ENCODE results near the gene CDH26. TPM values are rescaled to one million over a fixed set of nuclear protein-coding genes. Genes with fewer than 3 reads are reported as not detected.

The CDH26 gene
- total RNA-seq, 1 experiment from 2014 or later, result 1.2 TPM

GRCh38 chr20:59999502-59999901 is 41.3 kb downstream of the CDH26 start:
- no peaks in the 10 kb centered on the region for H3K27me3 Mint-ChIP-seq (ENCODE audit: insufficient read depth, unreplicated experiment)
- no peaks in the 10 kb centered on the region for H3K36me3 Mint-ChIP-seq (ENCODE audit: insufficient read depth, unreplicated experiment)
- BruUV-seq (replicated peaks), result no TSS peak
- H3K4me3 Mint-ChIP-seq (ENCODE audit: unreplicated experiment), result no peak overlapping the region
- H3K9me3 Mint-ChIP-seq (ENCODE audit: unreplicated experiment), result no peaks in the 10 kb centered on the region
- ChIA-PET POLR2A (no interaction called here), CTCF (interaction anchor here (2.3 kb wide), 1 partner anchor 51 kb away, joined by 5 read pairs; no protein-coding TSS in a partner anchor)
- no peak overlapping the region for H3K4me3 ChIP-seq (ENCODE audit: low read depth, low read length)
- no peaks in the 10 kb centered on the region for H3K27me3 ChIP-seq (replicated peaks; ENCODE audit: control insufficient read depth, insufficient read depth, low read length)
- intact Hi-C loops (cut with micrococcal nuclease; ENCODE audit: unreplicated experiment), result no loop called here
- H3K4me1 ChIP-seq, result no peaks in the 10 kb centered on the region
- H3K36me3 ChIP-seq (ENCODE audit: control insufficient read depth, insufficient read depth, low read length), result no peaks in the 10 kb centered on the region
- H3K27ac Mint-ChIP-seq (ENCODE audit: unreplicated experiment), result no peak overlapping the region
- DNase-seq, result no peak
- no peaks in the 10 kb centered on the region for H3K9me3 ChIP-seq
- no peaks in the 10 kb centered on the region for H3K4me1 Mint-ChIP-seq (ENCODE audit: low read depth, unreplicated experiment)
- no peak for TF ChIP-seq CTCF (IDR thresholded peaks at IDR 0.05; ENCODE audit: insufficient read depth in 1 of 2, low read depth in 1 of 2, low read length in 1 of 2, severe bottlenecking in 1 of 2, unreplicated experiment in 1 of 2)

GRCh38 chr20:60000271-60001042 is 42.2 kb downstream of the CDH26 start:
- Mint-ChIP-seq H3K9me3 (ENCODE audit: unreplicated experiment) (no peaks in the 10 kb centered on the region), H3K27me3 (ENCODE audit: insufficient read depth, unreplicated experiment) (no peaks in the 10 kb centered on the region), H3K36me3 (ENCODE audit: insufficient read depth, unreplicated experiment) (no peaks in the 10 kb centered on the region), H3K4me1 (ENCODE audit: low read depth, unreplicated experiment) (no peaks in the 10 kb centered on the region), H3K4me3 (ENCODE audit: unreplicated experiment) (no peak overlapping the region), H3K27ac (ENCODE audit: unreplicated experiment) (no peak overlapping the region)
- TF ChIP-seq CTCF (IDR thresholded peaks at IDR 0.05; ENCODE audit: insufficient read depth in 1 of 2, low read depth in 1 of 2, low read length in 1 of 2, severe bottlenecking in 1 of 2, unreplicated experiment in 1 of 2), result no peak
- no peaks in the 10 kb centered on the region for H3K9me3 ChIP-seq
- H3K27me3 ChIP-seq (replicated peaks; ENCODE audit: control insufficient read depth, insufficient read depth, low read length), result no peaks in the 10 kb centered on the region
- intact Hi-C loops (cut with micrococcal nuclease; ENCODE audit: unreplicated experiment), result no loop called here
- no peak overlapping the region for H3K4me3 ChIP-seq (ENCODE audit: low read depth, low read length)
- BruUV-seq (replicated peaks), result no TSS peak
- DNase-seq, result no peak
- H3K36me3 ChIP-seq (ENCODE audit: control insufficient read depth, insufficient read depth, low read length), result no peaks in the 10 kb centered on the region
- no peaks in the 10 kb centered on the region for H3K4me1 ChIP-seq
- ChIA-PET POLR2A (interaction anchor here (0.6 kb wide), 1 partner anchor 207 kb away, joined by 3 read pairs; no protein-coding TSS in a partner anchor), CTCF (interaction anchor here (2.3 kb wide), 1 partner anchor 50 kb away, joined by 5 read pairs; no protein-coding TSS in a partner anchor)

- Mint-ChIP-seq H3K36me3 (ENCODE audit: insufficient read depth, unreplicated experiment) (no peaks in the 10 kb centered on the region), H3K27me3 (ENCODE audit: insufficient read depth, unreplicated experiment) (no peaks in the 10 kb centered on the region), H3K27ac (ENCODE audit: unreplicated experiment) (no peak overlapping the region), H3K4me1 (ENCODE audit: low read depth, unreplicated experiment) (no peaks in the 10 kb centered on the region), H3K9me3 (ENCODE audit: unreplicated experiment) (no peaks in the 10 kb centered on the region), H3K4me3 (ENCODE audit: unreplicated experiment) (no peak overlapping the region)
- no peak for TF ChIP-seq CTCF (IDR thresholded peaks at IDR 0.05; ENCODE audit: insufficient read depth in 1 of 2, low read depth in 1 of 2, low read length in 1 of 2, severe bottlenecking in 1 of 2, unreplicated experiment in 1 of 2)
- Histone ChIP-seq H3K9me3 (no peaks in the 10 kb centered on the region), H3K4me3 (ENCODE audit: low read depth, low read length) (no peak overlapping the region), H3K4me1 (no peaks in the 10 kb centered on the region), H3K36me3 (ENCODE audit: control insufficient read depth, insufficient read depth, low read length) (no peaks in the 10 kb centered on the region), H3K27me3 (replicated peaks; ENCODE audit: control insufficient read depth, insufficient read depth, low read length) (no peaks in the 10 kb centered on the region)
- intact Hi-C loops (cut with micrococcal nuclease; ENCODE audit: unreplicated experiment), result no loop called here
- no TSS peak for BruUV-seq (replicated peaks)
- DNase-seq, result no peak
- POLR2A ChIA-PET, result interaction anchor here (0.6 kb wide), 1 partner anchor 208 kb away, joined by 3 read pairs; no protein-coding TSS in a partner anchor
- CTCF ChIA-PET, result no interaction called here
These were observed 42.9 kb downstream of the CDH26 start for GRCh38 chr20:60001108-60001507.

Data from Caco-2 (cell line).